GM10248 (cell line): ENCODE results near the gene MEGF9.

Experiments
- CTCF ChIA-PET: fragments of 300-600 bp; sonication (Branson Sonifier 250); formaldehyde crosslinking; extraction: SDS; loops from one replicate; lab custom pipeline; 2021; ENCODE audit warnings: antibody characterized with exemption; lab: Yijun Ruan, JAX
- POLR2A ChIA-PET: fragments of 350-650 bp; sonication (Branson Sonifier 250); formaldehyde crosslinking; extraction: SDS; loops from one replicate; lab custom pipeline; 2020; ENCODE audit warnings: antibody characterized with exemption; lab: Yijun Ruan, JAX
- DNase-seq: peaks from one replicate; pipeline ENCODE4 v3.0.0; 2012; ENCODE audit errors: extremely low spot score
- CTCF ChIP-seq: IDR thresholded peaks from 2 replicates; pipeline ENCODE4 v1.5.1; 2012; ENCODE audit warnings: mild to moderate bottlenecking, low read depth; ENCODE audit errors: extremely low read depth, missing control alignments, control extremely low read depth

Gene MEGF9

GRCh38 chr9:120710110-120710981 is 3.9 kb downstream of the MEGF9 start:
- CTCF ChIA-PET: no interaction called here

GRCh38 chr9:120708526-120709224 is 5.6 kb downstream of the MEGF9 start:
- ChIA-PET POLR2A (no interaction called here), CTCF (interaction anchor here (0.9 to 1.5 kb wide), 4 partner anchors 9 to 352 kb away, joined by 3 to 4 read pairs (median 3); no protein-coding TSS in a partner anchor)
- TF ChIP-seq CTCF: no peak
- DNase-seq: no peak

More at GRCh38 chr9:120710110-120710981, 3.9 kb downstream of the MEGF9 start:
- POLR2A ChIA-PET: interaction anchor here (0.6 to 0.7 kb wide), 2 partner anchors 94 to 217 kb away, joined by 5 to 9 read pairs; no protein-coding TSS in a partner anchor
- DNase-seq: no peak
- TF ChIP-seq CTCF: no peak

- TF ChIP-seq CTCF: no peak
- POLR2A ChIA-PET: no interaction called here
- CTCF ChIA-PET: interaction anchor here (1.7 kb wide), 1 partner anchor 11 kb away, joined by 6 read pairs; no protein-coding TSS in a partner anchor
- DNase-seq: no peak
Measured at GRCh38 chr9:120707170-120707569, 7.1 kb downstream of the MEGF9 start.

GRCh38 chr9:120705174-120705573 is 9.1 kb downstream of the MEGF9 start:
- POLR2A ChIA-PET: no interaction called here
- CTCF ChIA-PET: interaction anchor here (1.7 kb wide), 1 partner anchor 9 kb away, joined by 6 read pairs; no protein-coding TSS in a partner anchor

GRCh38 chr9:120702075-120702474 is 12.2 kb downstream of the MEGF9 start:
- no peak for TF ChIP-seq CTCF
- ChIA-PET CTCF (interaction anchor here (0.6 kb wide), 1 partner anchor 10 kb away, joined by 3 read pairs; no protein-coding TSS in a partner anchor), POLR2A (no interaction called here)
- DNase-seq: no peak

More at GRCh38 chr9:120705174-120705573, 9.1 kb downstream of the MEGF9 start:
- no peak for TF ChIP-seq CTCF
- DNase-seq: no peak

- DNase-seq: no peak
- TF ChIP-seq CTCF: no peak
- CTCF ChIA-PET: interaction anchor here (0.6 kb wide), 1 partner anchor 11 kb away, joined by 3 read pairs; no protein-coding TSS in a partner anchor
- POLR2A ChIA-PET: no interaction called here
Measured at GRCh38 chr9:120701248-120701647, 13.0 kb downstream of the MEGF9 start.
